HG03045 (cell line): Measurements from ENCODE around the gene GMCL1.

Experiments
- ATAC-seq: cut with Tn5 transposase; IDR thresholded peaks from one replicate; pipeline ENCODE4 v1.9.1; 2021; ENCODE audit warnings: mild to moderate bottlenecking, moderate library complexity; ENCODE audit not compliant: unreplicated experiment

The GMCL1 gene

GRCh38 chr2:69917852-69918251, 88.4 kb downstream of the GMCL1 start:
- no peak for ATAC-seq

- no peak for ATAC-seq
Measured at GRCh38 chr2:69918401-69918800, 88.9 kb downstream of the GMCL1 start.

- ATAC-seq, result no peak
Measured at GRCh38 chr2:69923116-69923515, 93.7 kb downstream of the GMCL1 start.

- no peak for ATAC-seq
Measured at GRCh38 chr2:69926849-69927515, 97.5 kb downstream of the GMCL1 start.
